HepG2 (cell line): ENCODE results near the gene IGF2. TPM values are rescaled to one million over a fixed set of nuclear protein-coding genes. Genes with fewer than 3 reads are reported as not detected.

Experiments used
- ATAC-seq: fragments of 200-7000 bp; cut with Tn5 transposase; 3 replicates; pipeline ENCODE4 v1.9.1; 2020; ENCODE audit warnings: mild to moderate bottlenecking, moderate library complexity
- BruUV-seq: library from RNA; stranded (reverse); fragments of 400-500 nt; replicated peaks from 2 replicates; lab custom pipeline; 2021; lab: Mats Ljungman, UMichigan
- CTCF ChIA-PET: fragments of 300-600 bp; formaldehyde crosslinking; extraction: SDS; loops from one replicate; lab custom pipeline; 2021; ENCODE audit warnings: low total read pairs, inconsistent platforms, low intra/inter-chr PET ratio; lab: Yijun Ruan, JAX
- POLR2A ChIA-PET: fragments of 350-600 bp; sonication (Branson Sonifier 250); formaldehyde crosslinking; loops from one replicate; lab custom pipeline; 2020; ENCODE audit warnings: antibody characterized with exemption, inconsistent platforms; lab: Yijun Ruan, JAX
- DNase-seq: peaks from one replicate; pipeline ENCODE4 v3.0.0-alpha.2; 2015; ENCODE audit warnings: low spot score
- FAIRE-seq: peaks from 3 replicates; lab custom pipeline; 2011; peaks lifted over from hg19 to GRCh38; lab: Jason Lieb, UNC
- H2AFZ ChIP-seq: one replicate; pipeline ENCODE4 v1.6.1; 2011; ENCODE audit warnings: low read length, inconsistent platforms
- H3K27ac ChIP-seq: fragments of 300-600 bp; 3 replicates; pipeline ENCODE4 v1.8.0; 2011; ENCODE audit warnings: mixed run types, mild to moderate bottlenecking, mixed read lengths, low read length, inconsistent platforms; ENCODE audit not compliant: insufficient read depth; ENCODE audit errors: extremely low read length
- H3K27me3 ChIP-seq, 2 experiments: fragments of 200-600 bp in 1 of 2; 2 replicates in 1 of 2; 3 replicates in 1 of 2; pipeline versions ENCODE4 v1.6.0 to v1.8.0; 2011; ENCODE audit warnings: low read length in 2 of 2, mild to moderate bottlenecking in 2 of 2, moderate library complexity in 2 of 2, inconsistent platforms in 1 of 2; ENCODE audit not compliant: insufficient read depth in 2 of 2, control insufficient read depth in 1 of 2
- H3K36me3 ChIP-seq, 2 experiments: fragments of 200-600 bp in 1 of 2; replicated peaks in 1 of 2; 2 replicates in 1 of 2; 3 replicates in 1 of 2; pipeline versions ENCODE4 v1.5.1 to v1.8.0; 2011; ENCODE audit warnings: low read length in 2 of 2, inconsistent platforms in 1 of 2; ENCODE audit not compliant: insufficient read depth in 2 of 2, control insufficient read depth in 1 of 2
- H3K4me1 ChIP-seq: 2 replicates; pipeline ENCODE4 v1.5.1; 2012; ENCODE audit warnings: low read length, inconsistent platforms; ENCODE audit not compliant: insufficient read depth
- H3K4me2 ChIP-seq: 2 replicates; pipeline ENCODE4 v1.6.0; 2011; ENCODE audit warnings: low read depth, low read length, inconsistent platforms
- H3K4me3 ChIP-seq, 3 experiments: fragments of 200-600 bp in 1 of 3; sonication (generic), shearing (Covaris generic) in 1 of 3; replicated peaks in 1 of 3; 2 replicates each; pipeline ENCODE4 v1.5.1; 2011 to 2016; ENCODE audit warnings: low read length in 3 of 3, inconsistent platforms in 2 of 3, low read depth in 2 of 3, mild to moderate bottlenecking in 2 of 3, control low read depth in 1 of 3, mixed read lengths in 1 of 3; ENCODE audit not compliant: insufficient read depth in 1 of 3
- H3K79me2 ChIP-seq: one replicate; pipeline ENCODE4 v1.6.1; 2011; ENCODE audit warnings: low read length, inconsistent platforms; ENCODE audit not compliant: insufficient read depth
- H3K9ac ChIP-seq: 2 replicates; pipeline ENCODE4 v1.6.0; 2011; ENCODE audit warnings: mild to moderate bottlenecking, low read depth, low read length, inconsistent platforms; ENCODE audit not compliant: insufficient read depth
- H3K9me3 ChIP-seq: 2 replicates; pipeline ENCODE4 v1.5.1; 2012; ENCODE audit warnings: mild to moderate bottlenecking, low read length
- H4K20me1 ChIP-seq: 2 replicates; pipeline ENCODE4 v1.6.0; 2011; ENCODE audit warnings: inconsistent platforms, mild to moderate bottlenecking, low read length, moderate library complexity; ENCODE audit not compliant: insufficient read depth
- BCL6 ChIP-seq: IDR thresholded peaks from 2 replicates; pipeline ENCODE4 v1.6.1; 2016; ENCODE audit warnings: missing genetic modification reagents, missing compliant biosample characterization
- BRD4 ChIP-seq: sonication (generic); formaldehyde crosslinking; IDR thresholded peaks from 2 replicates; pipeline ENCODE4 v1.4.0; 2020; ENCODE audit warnings: missing genetic modification reagents
- ETS1 ChIP-seq: sonication (generic); formaldehyde crosslinking; IDR thresholded peaks from 2 replicates; pipeline ENCODE4 v1.4.0; 2020; ENCODE audit warnings: missing genetic modification reagents
- EZH2 ChIP-seq: conservative IDR thresholded peaks from 2 replicates; pipeline ENCODE4 v1.6.1; 2012; ENCODE audit warnings: mild to moderate bottlenecking, low read depth, low read length, moderate library complexity
- HNF1B ChIP-seq: sonication (generic); formaldehyde crosslinking; IDR thresholded peaks from 2 replicates; pipeline ENCODE4 v1.5.1; 2020; ENCODE audit warnings: mild to moderate bottlenecking, moderate library complexity, missing genetic modification reagents
- RARA ChIP-seq: IDR thresholded peaks from 2 replicates; pipeline ENCODE4 v1.6.1; 2016; ENCODE audit warnings: missing genetic modification reagents, missing compliant biosample characterization
- SOX6 ChIP-seq, 2 experiments: fragments of 450-650 bp in 1 of 2; sonication (generic) in 1 of 2; formaldehyde crosslinking in 1 of 2; IDR thresholded peaks; 2 replicates each; pipeline versions ENCODE4 v1.4.0 to v1.6.1; 2017 to 2020; ENCODE audit warnings: antibody characterized with exemption in 1 of 2, mild to moderate bottlenecking in 1 of 2, missing genetic modification reagents in 1 of 2
- TBX2 ChIP-seq: sonication (generic); formaldehyde crosslinking; IDR thresholded peaks from 2 replicates; pipeline ENCODE4 v1.5.0; 2020; ENCODE audit warnings: missing genetic modification reagents, mild to moderate bottlenecking, borderline replicate concordance
- TFDP2 ChIP-seq: sonication (generic); formaldehyde crosslinking; IDR thresholded peaks from 2 replicates; pipeline ENCODE4 v1.4.0; 2020; ENCODE audit warnings: missing genetic modification reagents
- YY1 ChIP-seq: IDR thresholded peaks from 2 replicates; pipeline ENCODE4 v1.6.1; 2011; ENCODE audit warnings: low read length, low read depth, moderate library complexity, mild to moderate bottlenecking; ENCODE audit not compliant: insufficient read depth, insufficient replicate concordance
- ZGPAT ChIP-seq: IDR thresholded peaks from 2 replicates; pipeline ENCODE4 v1.6.1; 2016; ENCODE audit warnings: mild to moderate bottlenecking
- ZNF83 ChIP-seq: sonication (generic); formaldehyde crosslinking; IDR thresholded peaks from 2 replicates; pipeline ENCODE4 v1.4.0; 2020; ENCODE audit warnings: missing genetic modification reagents, mild to moderate bottlenecking, borderline replicate concordance
- WGBS: methylation state at CpG from one replicate; pipeline ENCODE4 v1.1.6; 2017; ENCODE audit warnings: low lambda C conversion rate; 5-methylcytosine and 5-hydroxymethylcytosine counted together
- in situ Hi-C: cut with HindIII; loops from 2 replicates; pipeline ENCODE4 v1.10.0; 2017; ENCODE audit warnings: low pct_unique_long_range_greater_than_20kb; ENCODE audit not compliant: extremely low pct_ligation_motif_present
- intact Hi-C: fragments of 100-400 bp; cut with micrococcal nuclease; formaldehyde crosslinking; loops from one replicate; pipeline ENCODE4 v1.10.0; 2022; ENCODE audit not compliant: unreplicated experiment
- polyA plus RNA-seq, 8 experiments: library from polyadenylated mRNA; depleted of rRNA in 3 of 8; stranded (reverse) in 7 of 8; unstranded in 1 of 8; fragments of >200 nt; fragmentation: Illumina TruSeq in 4 of 8; extraction: Trizol in 4 of 8; gene quantifications; 2 replicates each; pipeline versions ENCODE4 v1.2.1 to v1.2.3, GENCODE V29; 2011 to 2016; ENCODE audit warnings: low read depth in 4 of 8, missing spikeins in 1 of 8, mixed read lengths in 1 of 8; ENCODE audit not compliant: insufficient read depth in 1 of 8
- total RNA-seq, 5 experiments: library from RNA; depleted of rRNA; stranded (reverse); fragments of >200 nt; fragmentation: Illumina TruSeq; extraction: Trizol; gene quantifications; 2 replicates each; pipeline ENCODE4 v1.2.3, GENCODE V29; 2016; ENCODE audit warnings: low read depth in 1 of 5

IGF2 gene
- total and polyA plus RNA-seq, 2 of the 13 experiments (the other 11 are each of a cell fraction or from before 2014, with no cell fraction given): 79.1 to 254 TPM

GRCh38 chr11:2110521-2110920 lies 28.7 kb downstream of the IGF2 start:
- 84% methylated on average over 12 of the region's 12 CpGs for WGBS
- in situ Hi-C loops (no loop called here), intact Hi-C loops (no loop called here)
- TF ChIP-seq YY1: no peak
- no TSS peak for BruUV-seq
- Histone ChIP-seq H3K27ac (no peak overlapping the region), H3K4me2 (no peak overlapping the region), H3K27me3 (peaks cover 1 to 10% of the 10 kb centered on the region in 2 experiments; a peak in 2 of 5 replicates), H2AFZ (no peak overlapping the region), H3K36me3 (no peaks in the 10 kb centered on the region), H3K9ac (no peak overlapping the region), H3K4me3 (no peak overlapping the region), H4K20me1 (no peaks in the 10 kb centered on the region), H3K4me1 (peaks cover 25% of the 10 kb centered on the region), H3K79me2 (no peaks in the 10 kb centered on the region), H3K9me3 (no peaks in the 10 kb centered on the region)
- no peak for DNase-seq
- no peak for ATAC-seq
- POLR2A ChIA-PET: no interaction called here
- CTCF ChIA-PET: no interaction called here
- FAIRE-seq: no peak

- Histone ChIP-seq H3K27ac (no peak overlapping the region), H3K79me2 (no peaks in the 10 kb centered on the region), H3K4me1 (peaks cover 34% of the 10 kb centered on the region), H3K4me2 (peak overlapping the region; percentile 53), H3K4me3 (no peak overlapping the region), H3K27me3 (peaks cover 0 to 3% of the 10 kb centered on the region in 2 experiments; a peak in 2 of 5 replicates), H2AFZ (no peak overlapping the region), H4K20me1 (no peaks in the 10 kb centered on the region), H3K9me3 (no peaks in the 10 kb centered on the region), H3K36me3 (no peaks in the 10 kb centered on the region), H3K9ac (no peak overlapping the region)
- in situ Hi-C loops (no loop called here), intact Hi-C loops (no loop called here)
- 26% methylated on average over 7 of the region's 14 CpGs for WGBS
- ATAC-seq (peak; percentile 87), DNase-seq (peak; percentile 23), FAIRE-seq (no peak)
- no TSS peak for BruUV-seq
- POLR2A ChIA-PET: interaction anchor here (0.9 to 1.6 kb wide), 4 partner anchors 12 to 140 kb away, joined by 3 to 7 read pairs (median 4); no protein-coding TSS in a partner anchor
- CTCF ChIA-PET: no interaction called here
- TF ChIP-seq EZH2 (no peak), RARA (CRISPR knock-in tag) (peak; percentile 29; the same call in 1 of the 2 replicates), BCL6 (CRISPR knock-in tag) (peak; percentile 74), ZNF83 (0 out of 2 replicates have a peak, but pooled peaks have one; percentile 42), SOX6 (IDR thresholded peaks at IDR 0.05) (no peak), SOX6 (CRISPR knock-in tag; IDR thresholded peaks at IDR 0.05) (0 out of 2 replicates have a peak, but pooled peaks have one; percentile 16), ZGPAT (CRISPR knock-in tag) (peak; percentile 72; the same call in 1 of the 2 replicates), TBX2 (CRISPR knock-in tag) (0 out of 2 replicates have a peak, but pooled peaks have one; percentile 27), HNF1B (CRISPR knock-in tag) (0 out of 2 replicates have a peak, but pooled peaks have one; percentile 60), BRD4 (0 out of 2 replicates have a peak, but pooled peaks have one; percentile 38), TFDP2 (CRISPR knock-in tag) (peak; percentile 51), ETS1 (CRISPR knock-in tag) (0 out of 2 replicates have a peak, but pooled peaks have one; percentile 58)
Measured at GRCh38 chr11:2109541-2110019, 29.6 kb downstream of the IGF2 start.
